Upper lobe of left lung (tissue), 6 donors: ENCODE measurements around the gene PHETA1. TPM values are rescaled to one million over a fixed set of nuclear protein-coding genes. Genes with fewer than 3 reads are reported as not detected.
"Not testable (repeated sequence)": the region's sequence is repeated elsewhere in the genome, so short reads cannot be mapped to it uniquely, and the experiment has no call there.

Source experiments
- ATAC-seq, 2 donors: fragments of 200-7000 bp; cut with Tn5 transposase; one replicate each; pipeline ENCODE4 v1.9.1; 2022; ENCODE audit warnings: mild to moderate bottlenecking in 2 of 2, moderate library complexity in 2 of 2; ENCODE audit not compliant: low FRiP score in 2 of 2
- DNase-seq, 2 donors: peaks; one replicate each; pipeline ENCODE4 v3.0.0-alpha.2; 2019 to 2020
- H3K27ac ChIP-seq, 4 donors: fragments of 200-600 bp; sonication (generic); one replicate each; pipeline ENCODE4 v1.5.1; 2016 to 2019
- H3K27me3 ChIP-seq, 4 donors: fragments of 200-600 bp; sonication (generic); one replicate each; pipeline ENCODE4 v1.5.1; 2017 to 2019
- H3K36me3 ChIP-seq, 4 donors: fragments of 200-600 bp; sonication (generic); one replicate each; pipeline ENCODE4 v1.5.1; 2016 to 2019
- H3K4me1 ChIP-seq, 4 donors: fragments of 200-600 bp; sonication (generic); one replicate each; pipeline ENCODE4 v1.5.1; 2018 to 2019
- H3K4me3 ChIP-seq, 4 donors: fragments of 200-600 bp; sonication (generic); one replicate each; pipeline ENCODE4 v1.5.1; 2017 to 2019; ENCODE audit warnings: mild to moderate bottlenecking in 2 of 4, moderate library complexity in 1 of 4
- H3K9me3 ChIP-seq, 4 donors: fragments of 200-600 bp; sonication (generic); one replicate each; pipeline ENCODE4 v1.5.1; 2018 to 2019
- CTCF ChIP-seq, 6 experiments: fragments of 450-650 bp in 4 of 6; fragments of 200-600 bp in 2 of 6; sonication (generic) in 2 of 6; IDR thresholded peaks; one replicate each; pipeline ENCODE4 v1.5.1; 2016 to 2019; ENCODE audit warnings: antibody characterized with exemption in 6 of 6
- EP300 ChIP-seq, 4 donors: sonication (generic); formaldehyde crosslinking; IDR thresholded peaks; one replicate each; pipeline ENCODE4 v1.5.1; 2017; ENCODE audit warnings: antibody characterized with exemption in 4 of 4, control low read depth in 2 of 4
- POLR2A ChIP-seq, 4 donors: fragments of 450-650 bp; IDR thresholded peaks; one replicate each; pipeline ENCODE4 v1.5.1; 2016 to 2017; ENCODE audit warnings: antibody characterized with exemption in 4 of 4, mild to moderate bottlenecking in 2 of 4
- POLR2AphosphoS5 ChIP-seq, 2 donors: sonication (generic); formaldehyde crosslinking; IDR thresholded peaks; one replicate each; pipeline ENCODE4 v1.5.1; 2017; ENCODE audit warnings: antibody characterized with exemption in 2 of 2
- WGBS, 2 donors: methylation state at CpG; one replicate each; pipeline ENCODE4 v1.1.5; 2017 to 2018; 5-methylcytosine and 5-hydroxymethylcytosine counted together
- total RNA-seq, 6 donors: library from RNA; depleted of rRNA in 4 of 6; stranded (reverse); fragments of >200 nt in 4 of 6; gene quantifications; one replicate each; pipeline versions ENCODE4 v1.1.0 to v1.2.1, GENCODE V29; 2016 to 2021
- donor health status: DM: no; HTN: no; CAD: no; lungs with moderate emphysema.
- donor health status: DM: no; HTN: yes; CAD: no; lungs with severe emphysema.

PHETA1 gene
- total RNA-seq, 6 donors from 2014 or later: 9.1 to 24.6 (median 21.2) TPM

GRCh38 chr12:111338096-111338495 lies 30.8 kb downstream of the PHETA1 start:
- TF ChIP-seq EP300 (IDR thresholded peaks at IDR 0.05) (no peak), POLR2A (IDR thresholded peaks at IDR 0.05) (no peak)
- WGBS, 2 donors: 82 to 86% methylated on average over 12 of the region's 12 CpGs
- Histone ChIP-seq H3K9me3 (no peaks in the 10 kb centered on the region), H3K36me3 (no peaks in the 10 kb centered on the region), H3K27me3 (no peaks in the 10 kb centered on the region), H3K4me3 (no peak overlapping the region), H3K27ac (no peak overlapping the region), H3K4me1 (no peaks in the 10 kb centered on the region)
- DNase-seq (no peak), ATAC-seq (no peak)

- Histone ChIP-seq H3K36me3 (no peaks in the 10 kb centered on the region), H3K27ac (no peak overlapping the region), H3K9me3 (no peaks in the 10 kb centered on the region), H3K27me3 (no peaks in the 10 kb centered on the region), H3K4me1 (no peaks in the 10 kb centered on the region), H3K4me3 (no peak overlapping the region)
- ATAC-seq (no peak), DNase-seq (no peak)
- 80 to 87% methylated on average over 5 of the region's 5 CpGs for WGBS, 2 donors
- TF ChIP-seq EP300 (IDR thresholded peaks at IDR 0.05) (no peak), CTCF (IDR thresholded peaks at IDR 0.05) (no peak), POLR2A (IDR thresholded peaks at IDR 0.05) (no peak), POLR2AphosphoS5 (IDR thresholded peaks at IDR 0.05) (no peak)
Observed at GRCh38 chr12:111337371-111337770, 31.5 kb downstream of the PHETA1 start.

GRCh38 chr12:111336411-111336810 lies 32.5 kb downstream of the PHETA1 start:
- H3K4me3 ChIP-seq, H3K27me3 ChIP-seq, H3K36me3 ChIP-seq, H3K9me3 ChIP-seq, H3K4me1 ChIP-seq, H3K27ac ChIP-seq, DNase-seq, ATAC-seq: not testable (repeated sequence)
- 72 to 86% methylated on average over 6 of the region's 6 CpGs for WGBS, 2 donors

- Histone ChIP-seq H3K4me1 (no peaks in the 10 kb centered on the region), H3K4me3 (no peak overlapping the region), H3K36me3 (no peaks in the 10 kb centered on the region), H3K27ac (no peak overlapping the region), H3K27me3 (no peaks in the 10 kb centered on the region), H3K9me3 (no peaks in the 10 kb centered on the region)
- no peak for TF ChIP-seq POLR2AphosphoS5 (IDR thresholded peaks at IDR 0.05)
- TF ChIP-seq CTCF (IDR thresholded peaks at IDR 0.05): no peak
- TF ChIP-seq EP300 (IDR thresholded peaks at IDR 0.05): no peak
- TF ChIP-seq POLR2A (IDR thresholded peaks at IDR 0.05): no peak
- no peak for DNase-seq
- no peak for ATAC-seq
- WGBS, 2 donors: 63 to 65% methylated on average over 7 of the region's 7 CpGs
Observed at GRCh38 chr12:111335811-111336210, 33.1 kb downstream of the PHETA1 start.

GRCh38 chr12:111335301-111335700 lies 33.6 kb downstream of the PHETA1 start:
- not testable (repeated sequence) for H3K9me3 ChIP-seq, H3K27me3 ChIP-seq, ATAC-seq, H3K27ac ChIP-seq, H3K4me3 ChIP-seq, H3K4me1 ChIP-seq, H3K36me3 ChIP-seq, DNase-seq
- WGBS, 2 donors: 87 to 88% methylated on average over 10 of the region's 10 CpGs

GRCh38 chr12:111334393-111334915 lies 34.4 kb downstream of the PHETA1 start:
- Histone ChIP-seq H3K4me1 (no peaks in the 10 kb centered on the region), H3K4me3 (no peak overlapping the region), H3K27ac (no peak overlapping the region), H3K27me3 (no peaks in the 10 kb centered on the region), H3K36me3 (no peaks in the 10 kb centered on the region), H3K9me3 (no peaks in the 10 kb centered on the region)
- 91 to 98% methylated on average over 4 to 11 of the region's 11 CpGs for WGBS, 2 donors
- no peak for DNase-seq
- ATAC-seq: peak in 1 of 2 donors; percentile 20
- TF ChIP-seq CTCF (IDR thresholded peaks at IDR 0.05) (no peak), POLR2A (IDR thresholded peaks at IDR 0.05) (no peak)
